Activated CD4-positive, alpha-beta T cell treated with anti-CD3 and anti-CD28 coated beads for 48 hours (primary cell): ENCODE measurements around the gene KDM4D.
"Not testable (repeated sequence)": the region's sequence is repeated elsewhere in the genome, so short reads cannot be mapped to it uniquely, and the experiment has no call there.

ENCODE experiments used
- DNase-seq: peaks from one replicate; pipeline ENCODE4 v3.0.0-alpha.2; 2020

Gene KDM4D

GRCh38 chr11:94973099-94973968 lies at the start of gene KDM4D, which contains the start of gene CWC15:
Gene KDM4D (plus strand): TSS chr11:94973709. CDS start chr11:94997373, 23,664 bp downstream.
Gene CWC15 (minus strand): TSS chr11:94973556. CDS start chr11:94972185, 1,371 bp downstream.
- DNase-seq: peak; percentile 95

GRCh38 chr11:94924171-94924572 lies 49.3 kb upstream of the KDM4D start:
- no peak for DNase-seq

GRCh38 chr11:94924612-94925011 lies 48.9 kb upstream of the KDM4D start:
- DNase-seq: no peak

- no peak for DNase-seq
These were observed 47.9 kb upstream of the KDM4D start for GRCh38 chr11:94925422-94926270.

GRCh38 chr11:94926271-94926625 lies 47.3 kb upstream of the KDM4D start:
- no peak for DNase-seq

GRCh38 chr11:94926698-94927237 lies 46.7 kb upstream of the KDM4D start:
- DNase-seq: no peak

GRCh38 chr11:94928117-94928990 lies 45.2 kb upstream of the KDM4D start:
- no peak for DNase-seq

GRCh38 chr11:94932072-94932471 lies 41.4 kb upstream of the KDM4D start:
- DNase-seq: not testable (repeated sequence)

GRCh38 chr11:94932503-94932902 lies 41.0 kb upstream of the KDM4D start:
- no peak for DNase-seq

- no peak for DNase-seq
These were observed 40.0 kb upstream of the KDM4D start for GRCh38 chr11:94933223-94934130.

GRCh38 chr11:94934362-94934761 lies 39.1 kb upstream of the KDM4D start:
- peak; percentile 27 for DNase-seq

- no peak for DNase-seq
These were observed 38.7 kb upstream of the KDM4D start for GRCh38 chr11:94934846-94935245.

GRCh38 chr11:94938095-94939055 lies 35.1 kb upstream of the KDM4D start:
- DNase-seq: no peak

GRCh38 chr11:94939346-94939745 lies 34.2 kb upstream of the KDM4D start:
- DNase-seq: no peak

GRCh38 chr11:94941131-94941530 lies 32.4 kb upstream of the KDM4D start:
- no peak for DNase-seq

- DNase-seq: no peak
These were observed 26.7 kb upstream of the KDM4D start for GRCh38 chr11:94946812-94947211.

- no peak for DNase-seq
These were observed 25.4 kb upstream of the KDM4D start for GRCh38 chr11:94948070-94948617.

GRCh38 chr11:94954753-94955152 lies 18.8 kb upstream of the KDM4D start:
- DNase-seq: no peak

- DNase-seq: no peak
These were observed 16.5 kb upstream of the KDM4D start for GRCh38 chr11:94956963-94957362.
